ENCODE results near the gene ZFP36L2. TPM values are rescaled to one million over a fixed set of nuclear protein-coding genes. Genes with fewer than 3 reads are reported as not detected.
"Not testable (repeated sequence)": the region's sequence is repeated elsewhere in the genome, so short reads cannot be mapped to it uniquely, and the experiment has no call there.

Gene ZFP36L2
- total RNA-seq, 4 donors from 2014 or later: 114 to 305 (median 208) TPM

DNA sequence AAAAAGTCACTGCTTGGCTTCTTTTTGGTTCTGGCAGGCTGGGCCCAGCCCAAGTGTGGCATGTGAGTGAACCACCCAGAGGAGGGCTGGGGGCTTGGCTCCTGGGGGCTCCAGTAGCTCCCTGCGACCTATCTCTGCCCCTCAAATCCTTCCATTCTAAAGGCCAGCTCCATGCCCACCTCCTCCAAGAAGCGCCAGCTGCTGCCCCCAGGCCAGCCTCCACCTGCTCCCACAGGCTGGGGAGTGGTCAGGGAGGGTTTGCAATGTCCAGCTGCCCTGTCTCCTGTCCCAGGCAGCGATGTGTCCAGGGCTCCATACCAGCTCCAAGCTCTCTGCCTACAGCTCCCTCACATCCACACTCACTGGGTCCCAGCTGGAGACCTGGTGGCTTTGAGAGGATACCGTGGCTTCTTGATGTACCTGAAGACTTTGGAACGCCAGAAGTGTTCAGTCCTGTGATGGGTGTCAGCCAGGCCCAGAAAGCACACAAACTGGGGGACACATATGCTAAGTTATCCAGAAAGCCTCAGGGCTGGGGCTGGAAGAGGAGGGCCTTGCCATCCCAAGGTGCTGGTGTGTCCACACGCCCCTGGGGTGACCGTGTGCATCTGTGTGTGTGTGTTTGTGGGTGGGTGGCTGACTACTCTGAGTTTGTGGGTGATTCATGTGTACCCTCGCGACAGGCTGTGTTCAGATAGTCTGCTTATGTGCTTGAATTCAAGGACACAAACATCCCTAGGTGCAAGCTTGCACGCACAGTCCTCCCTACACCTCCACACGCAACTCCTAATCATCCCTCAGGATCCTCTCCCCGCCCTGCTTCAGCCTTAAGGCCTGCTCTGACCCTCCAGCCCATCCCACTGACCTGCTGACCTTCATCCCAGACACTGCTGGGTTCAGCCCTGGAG lies 33.4 kb downstream of the ZFP36L2 start:
- WGBS, 2 donors (ENCODE audit: low coverage in 1 of 2): 66% methylated on average over 12 of the region's 12 CpGs; no CpG with 5 or more reads in 1 of the 2 donors
- in situ Hi-C loops (cut with MboI; ENCODE audit: low pct_ligation_motif_present in 1 of 4, low pct_unique_long_range_greater_than_20kb in 1 of 4, low sequenced_read_pairs in 3 of 4): no loop called here
- peak; percentile 40 for DNase-seq
- Histone ChIP-seq H3K4me3 (no peak overlapping the region), H3K36me3 (no peaks in the 10 kb centered on the region), H3K9me3 (no peaks in the 10 kb centered on the region), H3K27me3 (no peaks in the 10 kb centered on the region), H3K27ac (peak overlapping the region; percentile 86 to 92 (median 88)), H3K4me1 (peaks cover 13 to 51% (median 37%) of the 10 kb centered on the region in 4 donors)
- intact Hi-C loops (cut with DNase I; ENCODE audit: low total_unique reads): no loop called here
- TF ChIP-seq POLR2AphosphoS5 (IDR thresholded peaks at IDR 0.05): no peak
- TF ChIP-seq, protein P1, sequence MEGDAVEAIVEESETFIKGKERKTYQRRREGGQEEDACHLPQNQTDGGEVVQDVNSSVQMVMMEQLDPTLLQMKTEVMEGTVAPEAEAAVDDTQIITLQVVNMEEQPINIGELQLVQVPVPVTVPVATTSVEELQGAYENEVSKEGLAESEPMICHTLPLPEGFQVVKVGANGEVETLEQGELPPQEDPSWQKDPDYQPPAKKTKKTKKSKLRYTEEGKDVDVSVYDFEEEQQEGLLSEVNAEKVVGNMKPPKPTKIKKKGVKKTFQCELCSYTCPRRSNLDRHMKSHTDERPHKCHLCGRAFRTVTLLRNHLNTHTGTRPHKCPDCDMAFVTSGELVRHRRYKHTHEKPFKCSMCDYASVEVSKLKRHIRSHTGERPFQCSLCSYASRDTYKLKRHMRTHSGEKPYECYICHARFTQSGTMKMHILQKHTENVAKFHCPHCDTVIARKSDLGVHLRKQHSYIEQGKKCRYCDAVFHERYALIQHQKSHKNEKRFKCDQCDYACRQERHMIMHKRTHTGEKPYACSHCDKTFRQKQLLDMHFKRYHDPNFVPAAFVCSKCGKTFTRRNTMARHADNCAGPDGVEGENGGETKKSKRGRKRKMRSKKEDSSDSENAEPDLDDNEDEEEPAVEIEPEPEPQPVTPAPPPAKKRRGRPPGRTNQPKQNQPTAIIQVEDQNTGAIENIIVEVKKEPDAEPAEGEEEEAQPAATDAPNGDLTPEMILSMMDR (IDR thresholded peaks at IDR 0.05): no peak
- TF ChIP-seq EP300 (IDR thresholded peaks at IDR 0.05; ENCODE audit: low read depth): no peak
- no peak for TF ChIP-seq POLR2A (IDR thresholded peaks at IDR 0.05)

DNA sequence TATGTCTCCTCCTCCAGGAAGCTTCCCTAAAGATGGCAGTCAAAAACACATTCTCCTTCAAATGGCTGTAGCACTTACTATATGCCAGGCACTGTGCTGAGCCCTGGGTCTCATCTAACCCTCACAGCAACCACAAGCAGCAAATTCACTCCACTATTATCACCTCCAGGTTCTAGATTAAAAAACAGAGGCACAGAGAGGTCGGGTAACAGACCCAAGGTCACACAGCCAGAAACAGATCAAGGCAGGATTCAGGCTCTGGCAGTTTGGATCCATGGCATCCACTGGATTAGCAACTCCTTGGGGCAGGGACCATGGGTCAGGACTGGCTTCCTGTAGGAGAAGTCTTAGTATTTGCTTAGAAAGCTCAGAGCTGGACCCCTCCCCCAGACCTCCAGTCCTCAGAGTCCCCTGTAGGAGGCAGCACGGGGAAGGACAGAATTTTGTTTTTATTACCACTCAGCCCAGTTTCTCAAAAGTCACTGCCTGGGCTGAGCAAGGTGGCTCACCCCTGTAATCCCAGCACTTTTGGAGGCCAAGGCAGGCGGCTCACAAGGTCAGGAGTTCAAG lies 34.4 kb downstream of the ZFP36L2 start:
- H3K27me3 ChIP-seq: no peaks in the 10 kb centered on the region
- no peak for DNase-seq
- WGBS, 2 donors (ENCODE audit: low coverage in 1 of 2): 54 to 80% methylated on average over 1 to 3 of the region's 3 CpGs
- peak overlapping the region; percentile 86 to 92 (median 88) for H3K27ac ChIP-seq
- H3K36me3 ChIP-seq: no peaks in the 10 kb centered on the region
- intact Hi-C loops (cut with DNase I; ENCODE audit: low total_unique reads): no loop called here
- no peak overlapping the region for H3K4me3 ChIP-seq
- no peaks in the 10 kb centered on the region for H3K9me3 ChIP-seq
- in situ Hi-C loops (cut with MboI; ENCODE audit: low pct_ligation_motif_present in 1 of 4, low pct_unique_long_range_greater_than_20kb in 1 of 4, low sequenced_read_pairs in 3 of 4): no loop called here
- H3K4me1 ChIP-seq: peaks cover 17 to 58% (median 44%) of the 10 kb centered on the region in 4 donors
- TF ChIP-seq, protein P1 (IDR thresholded peaks at IDR 0.05): peak in 3 of 5 experiments; percentile 5 to 14 (median 8)
- TF ChIP-seq EP300 (IDR thresholded peaks at IDR 0.05; ENCODE audit: low read depth): no peak

DNA sequence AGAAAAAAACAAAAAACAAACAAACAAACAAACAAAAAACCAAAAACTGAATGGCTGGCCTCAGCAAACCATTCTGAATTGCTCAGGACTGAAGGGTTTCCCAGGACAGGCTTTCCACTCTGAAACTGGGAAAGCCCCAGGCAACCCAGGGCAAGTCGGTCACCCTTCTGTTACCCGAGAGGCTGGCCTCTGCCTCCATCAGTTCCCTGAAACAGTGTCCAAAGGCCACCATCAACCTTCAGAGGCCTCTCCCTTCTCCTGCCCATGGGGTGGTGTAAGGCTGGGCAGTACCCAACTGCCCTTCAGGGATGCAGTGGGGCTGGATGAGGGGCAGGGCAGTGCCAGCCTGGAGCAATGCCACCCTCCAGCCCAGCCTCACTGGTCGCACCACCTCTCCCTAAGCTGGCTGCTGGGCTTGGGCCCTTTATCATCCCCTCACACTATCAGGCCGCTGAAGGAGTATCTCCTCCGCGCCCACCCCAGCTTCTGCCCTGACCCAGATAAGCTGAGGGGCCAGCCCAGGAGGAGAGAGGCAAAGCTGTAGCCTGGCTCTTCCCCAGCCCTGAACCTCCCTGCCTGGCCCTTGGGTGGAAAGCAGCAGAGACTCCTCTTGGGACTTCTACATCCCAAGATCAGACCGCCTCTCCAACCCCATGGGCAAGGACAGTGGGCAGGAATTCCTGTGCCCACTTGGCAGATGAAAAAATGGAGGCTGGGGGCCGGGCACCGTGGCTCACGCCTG lies 35.9 kb downstream of the ZFP36L2 start:
- no peak overlapping the region for H3K4me3 ChIP-seq
- H3K4me1 ChIP-seq: peaks cover 25 to 68% (median 50%) of the 10 kb centered on the region in 4 donors
- in situ Hi-C loops (cut with MboI; ENCODE audit: low pct_ligation_motif_present in 1 of 4, low pct_unique_long_range_greater_than_20kb in 1 of 4, low sequenced_read_pairs in 3 of 4): no loop called here
- no peaks in the 10 kb centered on the region for H3K9me3 ChIP-seq
- intact Hi-C loops (cut with DNase I; ENCODE audit: low total_unique reads): no loop called here
- no peaks in the 10 kb centered on the region for H3K36me3 ChIP-seq
- no peaks in the 10 kb centered on the region for H3K27me3 ChIP-seq
- no peak overlapping the region for H3K27ac ChIP-seq
- TF ChIP-seq POLR2A (IDR thresholded peaks at IDR 0.05): no peak
- TF ChIP-seq, protein P1 (IDR thresholded peaks at IDR 0.05): no peak
- no peak for TF ChIP-seq EP300 (IDR thresholded peaks at IDR 0.05; ENCODE audit: low read depth)
- WGBS, 2 donors (ENCODE audit: low coverage in 1 of 2): 70 to 81% methylated on average over 4 to 10 of the region's 10 CpGs
- DNase-seq: peak; percentile 17

DNA sequence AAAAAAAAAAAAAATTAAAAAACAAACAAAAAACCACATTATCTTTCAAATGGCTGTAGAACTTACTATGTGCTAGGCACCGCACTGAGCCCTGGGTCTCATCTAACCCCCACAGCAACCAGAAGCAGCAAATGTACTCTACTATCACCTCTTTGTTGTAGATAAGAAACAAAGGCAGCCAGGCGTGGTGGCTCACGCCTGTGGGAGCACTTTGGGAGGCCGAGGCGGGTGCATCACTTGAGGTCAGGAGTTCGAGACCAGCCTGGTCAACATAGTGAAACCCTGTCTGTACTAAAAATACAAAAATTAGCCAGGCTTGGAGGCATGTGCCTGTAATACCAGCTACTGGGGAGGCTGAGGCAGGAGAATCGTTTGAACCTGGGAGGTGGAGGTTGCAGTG lies 36.5 kb downstream of the ZFP36L2 start:
- peaks cover 21 to 64% (median 45%) of the 10 kb centered on the region in 4 donors for H3K4me1 ChIP-seq
- H3K27me3 ChIP-seq; intact Hi-C loops (cut with DNase I; ENCODE audit: low total_unique reads); H3K27ac ChIP-seq; in situ Hi-C loops (cut with MboI; ENCODE audit: low pct_ligation_motif_present in 1 of 4, low pct_unique_long_range_greater_than_20kb in 1 of 4, low sequenced_read_pairs in 3 of 4); H3K4me3 ChIP-seq; H3K9me3 ChIP-seq; DNase-seq; H3K36me3 ChIP-seq: not testable (repeated sequence)
- 83 to 90% methylated on average over 6 to 7 of the region's 7 CpGs for WGBS, 2 donors (ENCODE audit: low coverage in 1 of 2)

Measured in transverse colon (tissue), 4 donors.